MCF 10A (cell line): Measurements from ENCODE around the gene TP53I3. TPM values are rescaled to one million over a fixed set of nuclear protein-coding genes. Genes with fewer than 3 reads are reported as not detected.

Experiments used
- BruUV-seq: library from RNA; stranded (reverse); fragments of 400-500 nt; replicated peaks from 2 replicates; lab custom pipeline; 2021; lab: Mats Ljungman, UMichigan
- CTCF ChIA-PET: fragments of 300-600 bp; sonication (Branson Sonifier 250); formaldehyde crosslinking; extraction: SDS; loops from one replicate; lab custom pipeline; 2021; ENCODE audit warnings: antibody characterized with exemption, inconsistent platforms; lab: Yijun Ruan, JAX
- POLR2A ChIA-PET: fragments of 300-600, 350-650 bp; sonication (Branson Sonifier 250); formaldehyde crosslinking; extraction: SDS; loops from one replicate; lab custom pipeline; 2020; ENCODE audit warnings: antibody characterized with exemption, inconsistent platforms; lab: Yijun Ruan, JAX
- DNase-seq: peaks from one replicate; pipeline ENCODE4 v3.0.0-alpha.2; 2018; ENCODE audit not compliant: unreplicated experiment
- H3K27ac Mint-ChIP-seq: one replicate; pipeline ENCODE4 v1.8.0; 2022; ENCODE audit warnings: mild to moderate bottlenecking, low read depth, mixed read lengths; ENCODE audit not compliant: unreplicated experiment
- H3K27me3 Mint-ChIP-seq: one replicate; pipeline ENCODE4 v1.8.0; 2022; ENCODE audit warnings: mixed read lengths; ENCODE audit not compliant: insufficient read depth, unreplicated experiment
- H3K36me3 Mint-ChIP-seq: one replicate; pipeline ENCODE4 v1.8.0; 2022; ENCODE audit warnings: mild to moderate bottlenecking, moderate library complexity, mixed read lengths; ENCODE audit not compliant: insufficient read depth, unreplicated experiment
- H3K4me1 Mint-ChIP-seq: one replicate; pipeline ENCODE4 v1.8.0; 2022; ENCODE audit warnings: mixed read lengths; ENCODE audit not compliant: insufficient read depth, unreplicated experiment
- H3K4me3 Mint-ChIP-seq: one replicate; pipeline ENCODE4 v1.8.0; 2022; ENCODE audit warnings: mild to moderate bottlenecking, moderate library complexity, mixed read lengths; ENCODE audit not compliant: unreplicated experiment
- H3K9me3 Mint-ChIP-seq: one replicate; pipeline ENCODE4 v1.8.0; 2022; ENCODE audit warnings: mixed read lengths; ENCODE audit not compliant: unreplicated experiment
- intact Hi-C: fragments of 100-400 bp; cut with micrococcal nuclease; formaldehyde crosslinking; loops from 2 replicates; pipeline ENCODE4 v1.14.1; 2022
- total RNA-seq: library from RNA; stranded (reverse); gene quantifications from 2 replicates; pipeline ENCODE4 v1.2.3, GENCODE V29; 2022
- TF ChIP-seq, protein P1 (sequence below): fragments of 200-600 bp; IDR thresholded peaks from one replicate; pipeline ENCODE4 v1.8.0; 2022; ENCODE audit warnings: antibody characterized with exemption, mild to moderate bottlenecking; ENCODE audit not compliant: unreplicated experiment

Gene TP53I3
- total RNA-seq, 1 experiment from 2014 or later = 99.8 TPM

DNA sequence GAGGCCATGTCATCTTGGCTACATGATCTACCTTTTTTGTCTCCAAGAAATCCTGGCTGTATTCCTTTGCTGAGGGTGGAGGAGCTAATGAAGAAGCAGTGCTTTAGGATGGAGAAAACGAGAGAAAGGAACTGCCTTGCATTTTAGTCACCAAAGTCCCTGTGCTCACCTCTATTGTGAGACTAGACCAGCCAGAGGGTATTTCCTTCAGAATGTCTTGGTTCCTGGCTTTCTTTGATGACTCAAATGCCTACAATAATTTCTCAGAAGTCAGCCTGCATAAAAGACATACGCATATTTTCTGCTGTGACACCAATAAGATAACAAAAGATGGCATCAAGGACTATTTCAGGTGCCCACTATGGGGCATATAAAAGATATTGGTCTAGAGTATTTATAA lies 19.3 kb downstream of the TP53I3 start:
- H3K36me3 Mint-ChIP-seq = peaks cover 53% of the 10 kb centered on the region
- ChIA-PET CTCF (interaction anchor here (1.6 kb wide), 1 partner anchor 14 kb away, joined by 4 read pairs; no protein-coding TSS in a partner anchor), POLR2A (interaction anchor here (3.0 to 4.1 kb wide), 2 partner anchors 11 to 18 kb away, joined by 21 to 27 read pairs; partner anchors contain the start of genes SF3B6 and WDCP)

DNA sequence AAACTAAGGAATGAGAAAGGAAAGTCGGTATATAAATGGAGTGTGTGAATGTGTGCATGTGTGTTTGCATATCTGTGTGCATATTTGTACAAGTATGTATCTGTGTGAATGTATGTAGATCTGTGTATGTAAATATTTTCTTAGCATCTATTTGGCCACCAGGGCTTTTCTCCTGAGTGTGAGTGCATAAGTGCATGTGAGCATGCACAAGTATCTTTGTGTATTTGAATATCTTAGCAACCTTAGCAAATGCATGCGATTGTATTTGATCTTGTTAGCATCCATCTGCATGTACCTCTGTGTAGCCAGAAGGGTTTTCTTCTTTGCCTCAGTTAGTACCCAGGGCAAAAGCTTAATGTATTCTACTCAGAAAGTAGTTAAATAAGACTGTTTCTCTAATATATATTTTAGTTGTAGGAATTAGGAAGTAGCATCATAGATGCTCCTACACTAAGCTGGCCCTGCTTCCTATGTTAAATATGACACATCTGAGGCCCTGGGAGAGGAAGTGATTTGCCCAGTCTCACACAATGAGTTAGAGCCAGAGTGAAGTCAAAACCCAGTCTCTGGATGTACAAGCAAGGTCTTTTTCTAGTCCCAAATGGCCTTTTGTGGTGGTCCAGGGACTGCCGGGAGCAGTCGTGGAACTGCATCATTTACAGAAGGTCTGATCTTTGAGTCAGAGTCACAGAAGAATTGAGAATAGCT lies 25.9 kb downstream of the TP53I3 start:
- H3K9me3 Mint-ChIP-seq = no peaks in the 10 kb centered on the region
- TF ChIP-seq, protein P1, sequence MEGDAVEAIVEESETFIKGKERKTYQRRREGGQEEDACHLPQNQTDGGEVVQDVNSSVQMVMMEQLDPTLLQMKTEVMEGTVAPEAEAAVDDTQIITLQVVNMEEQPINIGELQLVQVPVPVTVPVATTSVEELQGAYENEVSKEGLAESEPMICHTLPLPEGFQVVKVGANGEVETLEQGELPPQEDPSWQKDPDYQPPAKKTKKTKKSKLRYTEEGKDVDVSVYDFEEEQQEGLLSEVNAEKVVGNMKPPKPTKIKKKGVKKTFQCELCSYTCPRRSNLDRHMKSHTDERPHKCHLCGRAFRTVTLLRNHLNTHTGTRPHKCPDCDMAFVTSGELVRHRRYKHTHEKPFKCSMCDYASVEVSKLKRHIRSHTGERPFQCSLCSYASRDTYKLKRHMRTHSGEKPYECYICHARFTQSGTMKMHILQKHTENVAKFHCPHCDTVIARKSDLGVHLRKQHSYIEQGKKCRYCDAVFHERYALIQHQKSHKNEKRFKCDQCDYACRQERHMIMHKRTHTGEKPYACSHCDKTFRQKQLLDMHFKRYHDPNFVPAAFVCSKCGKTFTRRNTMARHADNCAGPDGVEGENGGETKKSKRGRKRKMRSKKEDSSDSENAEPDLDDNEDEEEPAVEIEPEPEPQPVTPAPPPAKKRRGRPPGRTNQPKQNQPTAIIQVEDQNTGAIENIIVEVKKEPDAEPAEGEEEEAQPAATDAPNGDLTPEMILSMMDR = no peak

More for the DNA sequence above, 19.3 kb downstream of the TP53I3 start:
- Mint-ChIP-seq H3K4me3 (no peak overlapping the region), H3K27ac (no peak overlapping the region), H3K9me3 (no peaks in the 10 kb centered on the region), H3K4me1 (no peaks in the 10 kb centered on the region), H3K27me3 (no peaks in the 10 kb centered on the region)
- DNase-seq = no peak
- intact Hi-C loops = no loop called here
- TF ChIP-seq, protein P1 = no peak
- no TSS peak for BruUV-seq

DNA sequence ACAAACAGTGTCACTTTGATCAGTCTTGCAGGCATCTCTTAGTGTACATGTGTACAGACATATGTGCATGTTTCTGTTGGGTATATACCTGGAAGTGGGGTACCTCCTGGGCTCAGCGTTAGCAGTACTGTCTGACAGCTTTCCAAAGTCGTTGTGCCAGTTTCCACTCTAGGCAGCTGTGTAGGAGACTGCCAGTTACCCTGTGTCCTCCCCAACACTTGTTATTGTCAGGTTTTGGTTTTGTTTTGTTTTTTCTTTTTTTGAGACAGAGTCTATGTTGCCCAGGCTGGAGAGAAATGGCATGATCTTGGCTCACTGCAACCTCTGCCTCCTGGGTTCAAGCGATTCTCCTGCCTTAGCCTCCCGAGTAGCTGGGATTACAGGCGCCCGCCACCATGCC lies 28.9 kb downstream of the TP53I3 start:
- Mint-ChIP-seq H3K4me3 (no peak overlapping the region), H3K4me1 (no peaks in the 10 kb centered on the region), H3K9me3 (no peaks in the 10 kb centered on the region), H3K27ac (no peak overlapping the region), H3K36me3 (no peaks in the 10 kb centered on the region), H3K27me3 (no peaks in the 10 kb centered on the region)
- no peak for DNase-seq
- CTCF ChIA-PET = interaction anchor here (0.6 kb wide), 1 partner anchor 52 kb away, joined by 3 read pairs; no protein-coding TSS in a partner anchor
- BruUV-seq = no TSS peak
- intact Hi-C loops = no loop called here
- POLR2A ChIA-PET = interaction anchor here (1.0 kb wide), 1 partner anchor 8 kb away, joined by 3 read pairs; no protein-coding TSS in a partner anchor
- TF ChIP-seq, protein P1 = no peak

More for the DNA sequence above, 25.9 kb downstream of the TP53I3 start:
- intact Hi-C loops = no loop called here
- CTCF ChIA-PET = interaction anchor here (0.7 to 1.0 kb wide), 3 partner anchors 14 to 107 kb away, joined by 3 to 4 read pairs (median 3); partner anchors contain the start of gene TP53I3
- Mint-ChIP-seq H3K4me1 (no peaks in the 10 kb centered on the region), H3K27ac (no peak overlapping the region), H3K27me3 (no peaks in the 10 kb centered on the region), H3K36me3 (no peaks in the 10 kb centered on the region), H3K4me3 (no peak overlapping the region)
- DNase-seq = no peak
- no TSS peak for BruUV-seq
- POLR2A ChIA-PET = no interaction called here

DNA sequence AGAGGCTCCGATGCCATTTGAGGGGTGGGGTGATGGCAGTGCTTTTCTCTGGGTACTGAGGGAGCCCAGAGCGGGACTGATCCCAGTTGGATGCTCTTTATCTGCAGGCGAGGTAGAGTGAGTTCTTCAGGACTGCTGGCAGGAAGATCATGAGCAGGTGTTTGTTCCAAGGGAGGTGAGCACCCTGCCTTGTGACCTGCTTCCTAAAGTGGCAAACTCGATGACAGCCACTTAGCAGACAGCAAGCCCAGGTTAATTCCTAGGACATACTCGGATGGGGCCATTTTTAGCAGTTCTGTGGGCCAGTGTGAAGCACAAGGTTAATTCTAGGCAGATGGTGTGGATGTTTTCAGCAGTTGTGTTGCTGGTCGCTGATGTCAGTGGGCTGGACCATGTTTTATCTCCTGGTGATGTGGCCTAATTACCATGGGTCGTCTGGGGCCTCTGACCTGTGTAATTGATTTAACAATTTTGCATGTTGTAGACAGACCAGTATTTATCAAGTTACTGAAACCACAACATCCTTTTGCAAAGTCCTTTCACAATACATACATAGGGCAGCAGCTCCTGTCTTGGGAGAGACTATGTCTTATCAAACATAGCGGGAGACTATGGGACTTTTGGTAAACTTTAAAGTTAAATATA lies 30.1 kb downstream of the TP53I3 start:
- intact Hi-C loops = no loop called here
- ChIA-PET CTCF (interaction anchor here (0.7 to 1.3 kb wide), 3 partner anchors 29 to 710 kb away, joined by 3 to 4 read pairs (median 3); no protein-coding TSS in a partner anchor), POLR2A (interaction anchor here (0.8 to 1.6 kb wide), 2 partner anchors 21 to 22 kb away, joined by 3 to 7 read pairs; partner anchors contain the start of gene SF3B6)
- H3K4me1 Mint-ChIP-seq = peaks cover 1% of the 10 kb centered on the region
- no TSS peak for BruUV-seq
- H3K9me3 Mint-ChIP-seq = no peaks in the 10 kb centered on the region
- H3K4me3 Mint-ChIP-seq = no peak overlapping the region
- no peaks in the 10 kb centered on the region for H3K27me3 Mint-ChIP-seq
- H3K36me3 Mint-ChIP-seq = no peaks in the 10 kb centered on the region
- no peak for DNase-seq
- H3K27ac Mint-ChIP-seq = no peak overlapping the region
- TF ChIP-seq, protein P1 = no peak
